T-helper 2 cell treated with Interferon-gamma antibody and Interleukin-4, amounts not matched to agents 5 μg/mL and 100 μg/mL, for 36 hours (primary cell): Measurements from ENCODE around the gene FAM114A1.

Experiments used
- DNase-seq: peaks from one replicate; pipeline ENCODE4 v3.0.0; 2021; ENCODE audit warnings: low spot score
- H3K27ac Mint-ChIP-seq: one replicate; pipeline ENCODE4 v1.8.0; 2021; ENCODE audit warnings: mild to moderate bottlenecking, mixed read lengths
- H3K27me3 Mint-ChIP-seq: one replicate; pipeline ENCODE4 v1.8.0; 2021; ENCODE audit warnings: low read depth, mixed read lengths
- H3K36me3 Mint-ChIP-seq: one replicate; pipeline ENCODE4 v1.8.0; 2021; ENCODE audit warnings: low read depth, mixed read lengths
- H3K4me1 Mint-ChIP-seq: one replicate; pipeline ENCODE4 v1.8.0; 2021; ENCODE audit warnings: low read depth, mixed read lengths
- H3K4me3 Mint-ChIP-seq: one replicate; pipeline ENCODE4 v1.8.0; 2022; ENCODE audit warnings: mild to moderate bottlenecking, moderate library complexity, mixed read lengths
- H3K9me3 Mint-ChIP-seq: one replicate; pipeline ENCODE4 v1.8.0; 2021; ENCODE audit warnings: mixed read lengths

Gene FAM114A1

DNA sequence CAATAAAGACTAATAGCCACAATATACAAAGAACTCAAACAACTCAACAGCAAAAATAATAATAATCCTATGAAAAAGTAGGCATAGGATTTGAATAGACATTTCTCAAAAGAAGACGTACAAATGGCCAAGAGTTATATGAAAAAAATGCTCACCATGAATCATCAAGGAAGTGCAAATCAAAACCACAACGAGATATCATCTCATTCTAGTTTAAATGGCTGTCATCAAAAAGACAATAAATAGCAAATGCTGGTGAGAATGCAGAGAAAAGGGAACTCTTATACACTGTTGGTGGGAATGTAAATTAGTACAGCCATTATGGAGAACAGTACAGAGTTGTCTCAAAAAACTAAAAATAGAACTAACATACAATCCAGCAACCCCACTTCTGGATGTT is 29.8 kb upstream of the FAM114A1 start:
- peaks cover 14% of the 10 kb centered on the region for H3K4me1 Mint-ChIP-seq
- H3K36me3 Mint-ChIP-seq, result peaks cover 4% of the 10 kb centered on the region
- DNase-seq, result no peak
- H3K9me3 Mint-ChIP-seq, result peaks cover 30% of the 10 kb centered on the region
- H3K27me3 Mint-ChIP-seq, result peaks cover 10% of the 10 kb centered on the region
- H3K27ac Mint-ChIP-seq, result no peak overlapping the region
- H3K4me3 Mint-ChIP-seq, result no peak overlapping the region

DNA sequence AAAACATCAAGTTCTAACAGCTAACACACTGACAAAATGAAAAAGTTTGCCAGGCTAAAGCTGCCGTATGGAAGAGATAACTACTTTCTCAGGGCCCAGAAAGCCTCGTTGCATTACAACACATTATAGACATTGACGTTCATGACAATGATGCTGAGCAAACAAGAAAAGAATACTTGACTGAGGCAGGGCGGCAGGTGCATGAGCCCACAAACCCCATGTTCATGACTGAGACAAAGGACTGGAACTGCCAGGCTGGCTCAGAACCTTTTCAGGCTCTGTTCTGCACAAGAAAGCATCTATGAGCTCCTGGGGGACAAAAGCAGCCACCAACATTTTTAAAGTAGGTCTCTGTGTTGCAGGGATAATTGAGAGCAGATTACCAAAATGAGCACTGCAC is 24.6 kb upstream of the FAM114A1 start:
- Mint-ChIP-seq H3K4me1 (peaks cover 9% of the 10 kb centered on the region), H3K27me3 (peaks cover 16% of the 10 kb centered on the region), H3K4me3 (no peak overlapping the region), H3K27ac (no peak overlapping the region), H3K9me3 (no peaks in the 10 kb centered on the region), H3K36me3 (no peaks in the 10 kb centered on the region)
- DNase-seq, result no peak

DNA sequence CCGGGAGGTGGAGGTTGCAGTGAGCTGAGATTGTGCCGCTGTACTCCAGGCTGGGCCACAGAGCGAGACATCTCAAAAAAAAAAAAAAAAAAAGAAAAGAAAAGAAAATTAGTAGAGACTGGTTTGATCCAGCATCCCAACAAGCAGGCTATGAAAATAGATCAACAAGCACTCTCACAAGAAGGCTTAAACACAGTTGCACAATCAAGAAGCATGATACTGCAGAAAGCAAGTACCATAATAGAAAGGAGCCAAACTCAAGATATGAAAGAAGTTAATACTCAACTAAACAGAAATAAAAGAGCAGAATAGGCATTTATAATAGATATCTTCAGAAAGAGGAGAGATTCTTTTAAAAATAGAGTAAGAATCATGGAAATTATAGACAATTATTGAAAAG is 21.6 kb upstream of the FAM114A1 start:
- Mint-ChIP-seq H3K27me3 (peaks cover 16% of the 10 kb centered on the region), H3K4me3 (no peak overlapping the region), H3K9me3 (peaks cover 15% of the 10 kb centered on the region), H3K27ac (no peak overlapping the region), H3K36me3 (no peaks in the 10 kb centered on the region), H3K4me1 (peaks cover 3% of the 10 kb centered on the region)
- DNase-seq, result no peak

DNA sequence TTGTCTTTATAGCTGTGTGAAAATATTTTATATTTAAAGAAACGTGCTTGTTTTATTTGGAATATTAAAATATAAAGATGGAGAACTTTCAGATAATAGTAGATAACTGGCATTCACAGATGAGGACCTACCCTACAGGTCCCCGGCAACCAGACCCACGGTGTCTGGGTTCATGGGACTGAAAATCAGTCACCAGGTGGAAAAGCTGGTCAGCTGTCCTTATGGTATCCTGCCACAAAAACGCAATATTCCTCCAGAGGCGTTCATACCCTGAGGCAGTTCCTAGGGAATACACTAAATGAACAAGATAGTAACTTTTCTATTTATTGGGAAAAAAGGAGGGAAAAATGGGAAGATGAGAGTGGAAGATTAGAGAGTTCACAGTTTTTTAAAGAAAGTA is 12.1 kb upstream of the FAM114A1 start:
- no peak for DNase-seq
- Mint-ChIP-seq H3K27ac (peak overlapping the region; percentile 87), H3K9me3 (peaks cover 1% of the 10 kb centered on the region), H3K4me3 (peak overlapping the region; percentile 84), H3K36me3 (no peaks in the 10 kb centered on the region), H3K4me1 (peaks cover 28% of the 10 kb centered on the region), H3K27me3 (peaks cover 5% of the 10 kb centered on the region)

DNA sequence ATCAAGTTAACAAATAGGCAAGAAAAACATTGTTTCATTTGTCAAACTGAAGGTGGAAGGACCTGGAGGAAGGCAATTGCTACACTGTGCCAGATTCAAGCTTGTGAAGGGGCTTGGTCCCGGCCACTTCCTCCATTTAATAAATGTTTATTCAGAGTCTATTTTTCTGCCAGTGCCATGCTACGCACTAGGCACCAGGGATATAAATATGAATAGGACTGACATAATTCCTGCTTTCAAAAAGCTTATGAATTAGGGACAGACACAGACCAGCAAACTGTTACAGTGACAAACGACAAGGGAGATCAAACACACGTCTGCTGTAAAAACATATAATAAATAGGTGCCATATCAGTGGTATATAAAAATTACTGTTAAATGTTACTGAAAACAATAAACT is 11.6 kb upstream of the FAM114A1 start:
- H3K4me1 Mint-ChIP-seq, result peaks cover 28% of the 10 kb centered on the region
- H3K9me3 Mint-ChIP-seq, result no peaks in the 10 kb centered on the region
- no peak for DNase-seq
- H3K36me3 Mint-ChIP-seq, result no peaks in the 10 kb centered on the region
- peaks cover 3% of the 10 kb centered on the region for H3K27me3 Mint-ChIP-seq
- H3K4me3 Mint-ChIP-seq, result peak overlapping the region; percentile 84
- peak overlapping the region; percentile 87 for H3K27ac Mint-ChIP-seq

DNA sequence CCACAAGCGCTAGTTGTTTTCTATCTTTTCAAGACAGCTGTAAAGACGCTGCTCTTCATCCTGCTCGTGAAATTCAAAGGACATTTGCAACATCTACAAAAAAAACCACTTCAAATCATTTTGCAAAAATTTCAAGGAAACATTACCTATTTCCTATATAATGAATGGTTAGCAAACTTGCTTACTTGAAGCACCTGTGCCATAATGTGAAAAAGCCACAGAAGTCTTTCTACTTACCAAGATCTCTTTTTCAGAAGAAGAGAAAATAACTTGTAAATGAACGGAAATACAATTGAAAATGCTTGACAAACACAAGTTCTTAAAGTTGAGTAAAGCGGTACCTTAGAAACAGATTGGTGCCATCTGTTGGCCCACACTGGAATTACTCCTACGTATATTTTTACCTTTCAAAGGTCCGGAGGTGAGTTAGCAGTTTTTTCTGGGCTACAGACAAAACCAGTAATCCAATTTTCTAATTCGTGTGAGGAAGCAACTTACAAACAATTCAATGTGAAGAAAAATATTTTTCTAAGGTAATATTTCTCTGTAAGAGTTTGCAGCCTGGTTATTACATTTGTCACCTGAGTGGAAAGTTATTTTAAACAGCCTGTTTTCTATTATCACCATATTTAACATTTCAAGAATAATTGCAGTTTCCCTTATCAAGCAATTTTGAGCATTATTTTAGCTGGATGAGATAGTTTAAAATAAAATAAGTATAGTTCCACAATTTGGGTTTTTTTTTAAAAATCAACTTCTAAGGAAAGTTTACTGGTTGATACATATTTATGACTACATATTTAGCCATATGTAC is 10.9 kb upstream of the FAM114A1 start, which contains the start of gene TLR6:
TSS of gene TLR6 (minus strand) at position 294 of the 814 bp plus-strand sequence. CDS start 27,344 bp downstream, outside the sequence.
- H3K27ac Mint-ChIP-seq, result peak within 1 kb of the TSS; percentile 87
- H3K27me3 Mint-ChIP-seq, result no peaks in the 10 kb centered on the region
- no peaks in the 10 kb centered on the region for H3K9me3 Mint-ChIP-seq
- peak within 1 kb of the TSS; percentile 84 for H3K4me3 Mint-ChIP-seq
- no peaks in the 10 kb centered on the region for H3K36me3 Mint-ChIP-seq
- peak; percentile 32 for DNase-seq
- H3K4me1 Mint-ChIP-seq, result peaks cover 28% of the 10 kb centered on the region

DNA sequence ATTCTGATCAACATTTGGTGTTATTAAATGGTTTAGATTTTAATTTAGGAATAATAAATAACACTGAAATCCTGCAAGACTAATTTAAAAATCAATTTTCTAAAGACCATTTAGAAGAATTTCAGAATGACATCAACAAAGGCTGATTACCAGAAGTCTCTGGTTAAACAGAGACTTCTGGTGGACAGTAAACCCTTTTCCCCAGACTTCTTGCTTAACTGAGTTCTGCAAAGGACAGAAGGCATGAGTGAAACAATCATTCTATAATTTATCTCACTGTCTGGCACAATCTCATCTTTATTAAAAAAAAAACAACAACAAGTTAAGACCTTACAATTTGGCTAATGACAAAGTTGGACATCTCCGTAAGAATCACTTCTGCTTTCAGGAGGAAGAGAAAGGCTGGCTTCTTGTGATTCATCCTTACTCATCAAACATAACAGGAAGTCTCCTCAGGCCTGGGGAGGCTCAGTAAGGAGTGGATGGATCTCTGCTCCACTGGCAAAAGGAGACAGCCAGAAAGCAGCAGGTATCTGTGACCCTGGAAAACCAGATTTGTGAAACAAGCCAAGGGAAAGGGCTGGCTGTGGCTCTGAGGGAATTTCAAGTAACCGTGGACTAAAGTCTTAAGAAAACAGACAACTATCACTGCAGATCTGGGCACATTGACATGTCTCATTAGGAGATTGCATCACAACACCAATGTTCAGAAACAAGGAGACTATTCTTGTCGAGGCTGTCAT is 10.1 kb upstream of the FAM114A1 start:
- H3K27ac Mint-ChIP-seq, result peak overlapping the region; percentile 70
- H3K27me3 Mint-ChIP-seq, result no peaks in the 10 kb centered on the region
- peaks cover 28% of the 10 kb centered on the region for H3K4me1 Mint-ChIP-seq
- H3K9me3 Mint-ChIP-seq, result no peaks in the 10 kb centered on the region
- peak overlapping the region; percentile 49 for H3K4me3 Mint-ChIP-seq
- no peaks in the 10 kb centered on the region for H3K36me3 Mint-ChIP-seq
- peak; percentile 27 for DNase-seq

DNA sequence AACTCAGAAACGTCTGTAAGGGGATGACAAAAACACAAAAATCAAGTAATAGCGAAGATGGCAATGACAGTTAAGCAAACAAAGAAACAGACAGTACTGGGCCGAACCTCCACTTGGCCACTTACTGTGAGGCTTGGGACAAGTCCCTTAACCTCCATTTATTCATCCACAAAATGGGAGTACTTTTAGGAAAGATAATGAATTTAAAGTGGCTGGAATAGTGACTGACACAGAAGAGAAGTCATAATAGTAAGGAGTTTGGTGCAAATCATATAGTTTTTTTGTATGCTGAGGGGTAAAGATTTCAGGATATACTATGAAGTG is 9.5 kb upstream of the FAM114A1 start:
- Mint-ChIP-seq H3K36me3 (no peaks in the 10 kb centered on the region), H3K9me3 (no peaks in the 10 kb centered on the region), H3K4me1 (peaks cover 28% of the 10 kb centered on the region), H3K4me3 (peak overlapping the region; percentile 49), H3K27me3 (peaks cover 3% of the 10 kb centered on the region), H3K27ac (peak overlapping the region; percentile 70)
- no peak for DNase-seq

DNA sequence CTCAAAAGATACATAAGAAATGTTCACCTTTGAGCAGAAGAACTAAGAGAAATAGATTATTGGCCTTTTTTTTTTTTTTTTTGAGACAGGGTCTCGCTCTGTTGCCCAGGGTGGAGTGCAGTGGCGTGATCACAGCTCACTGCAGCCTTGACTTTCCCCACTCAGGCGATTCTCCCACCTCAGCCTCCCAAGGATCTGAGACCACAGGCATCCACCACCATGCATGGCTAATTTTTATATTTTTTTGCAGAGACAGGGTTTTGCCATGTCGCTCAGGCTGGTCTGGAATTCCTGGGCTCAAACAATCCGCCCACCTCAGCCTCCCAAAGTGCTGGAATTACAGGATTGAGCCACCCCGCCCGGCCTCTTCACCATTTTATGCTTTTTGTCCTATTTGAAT is 8.1 kb upstream of the FAM114A1 start:
- Mint-ChIP-seq H3K4me1 (peaks cover 28% of the 10 kb centered on the region), H3K27ac (no peak overlapping the region), H3K36me3 (no peaks in the 10 kb centered on the region), H3K27me3 (peaks cover 14% of the 10 kb centered on the region), H3K9me3 (no peaks in the 10 kb centered on the region), H3K4me3 (no peak overlapping the region)
- no peak for DNase-seq

DNA sequence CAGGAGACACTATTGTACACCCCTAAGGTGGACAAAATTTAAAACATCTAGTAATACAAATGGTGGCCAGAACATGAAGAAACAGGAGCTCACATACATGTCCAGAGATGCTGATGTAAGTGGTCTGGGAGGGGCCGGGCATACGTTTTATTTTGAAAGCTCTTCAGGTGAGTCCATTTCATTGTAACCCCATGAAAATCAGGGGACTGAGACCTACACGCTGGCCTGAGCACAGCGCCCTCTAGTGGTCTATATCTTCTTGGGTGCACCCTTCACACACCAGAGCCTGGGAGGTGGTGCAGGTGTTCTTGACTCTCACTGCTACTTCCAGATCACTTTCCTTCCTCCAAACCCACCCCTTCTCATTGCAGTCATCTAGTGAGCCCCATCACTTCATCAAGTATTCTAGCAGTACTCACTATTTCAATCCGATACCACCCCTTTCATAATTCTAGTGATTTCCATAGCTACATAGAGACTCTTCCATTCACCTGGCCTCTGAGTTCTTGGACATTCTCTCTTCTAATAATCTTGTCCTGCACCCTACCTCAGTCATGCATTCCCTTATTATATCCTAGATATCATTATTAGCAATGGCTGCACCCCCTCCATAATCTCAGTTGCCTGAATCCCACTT is 6.7 kb upstream of the FAM114A1 start:
- Mint-ChIP-seq H3K36me3 (no peaks in the 10 kb centered on the region), H3K4me1 (peaks cover 27% of the 10 kb centered on the region), H3K27me3 (peaks cover 21% of the 10 kb centered on the region), H3K4me3 (no peak overlapping the region), H3K9me3 (no peaks in the 10 kb centered on the region), H3K27ac (no peak overlapping the region)
- peak; percentile 47 for DNase-seq

DNA sequence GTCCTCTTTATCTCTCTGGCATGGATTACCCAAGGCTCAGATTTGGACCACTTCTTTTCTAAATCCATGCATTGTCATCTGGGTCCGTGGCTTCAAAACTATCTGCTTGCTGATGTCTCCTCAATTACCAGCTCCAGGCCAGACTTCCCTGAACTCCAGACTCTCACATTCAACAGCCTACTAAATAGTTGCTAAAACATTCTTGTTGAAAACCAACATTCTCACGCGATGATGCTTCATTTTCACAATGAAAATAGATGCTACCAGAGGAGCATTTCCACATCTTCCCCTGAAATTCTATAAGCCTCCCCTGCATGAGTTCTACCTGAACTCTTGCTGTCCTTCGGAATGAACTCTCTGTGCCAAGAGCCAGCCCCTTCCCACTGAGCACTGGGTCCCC is 5.8 kb upstream of the FAM114A1 start:
- Mint-ChIP-seq H3K9me3 (no peaks in the 10 kb centered on the region), H3K27me3 (peaks cover 21% of the 10 kb centered on the region), H3K4me1 (peaks cover 19% of the 10 kb centered on the region), H3K36me3 (no peaks in the 10 kb centered on the region), H3K27ac (no peak overlapping the region), H3K4me3 (no peak overlapping the region)
- no peak for DNase-seq

DNA sequence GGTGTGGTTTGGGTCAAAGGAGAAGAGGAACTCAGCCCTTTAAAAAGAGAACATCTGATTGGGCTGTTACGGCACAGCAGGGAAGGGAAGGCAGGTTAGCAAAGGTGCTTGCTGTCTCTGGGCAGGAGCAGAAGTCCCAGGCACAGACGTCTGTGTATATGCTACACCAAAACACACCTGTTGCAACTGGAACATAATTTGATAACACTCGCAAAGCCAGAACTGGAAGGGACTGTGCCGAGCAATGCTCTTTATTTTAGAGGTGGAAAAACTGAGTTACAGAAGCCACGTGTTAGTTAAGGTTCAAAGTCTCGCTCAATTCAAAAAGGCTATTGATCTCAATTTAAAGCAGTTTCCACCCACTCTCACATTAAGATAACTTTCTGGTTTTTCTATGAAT is 2.2 kb upstream of the FAM114A1 start:
- no peak overlapping the region for H3K27ac Mint-ChIP-seq

DNA sequence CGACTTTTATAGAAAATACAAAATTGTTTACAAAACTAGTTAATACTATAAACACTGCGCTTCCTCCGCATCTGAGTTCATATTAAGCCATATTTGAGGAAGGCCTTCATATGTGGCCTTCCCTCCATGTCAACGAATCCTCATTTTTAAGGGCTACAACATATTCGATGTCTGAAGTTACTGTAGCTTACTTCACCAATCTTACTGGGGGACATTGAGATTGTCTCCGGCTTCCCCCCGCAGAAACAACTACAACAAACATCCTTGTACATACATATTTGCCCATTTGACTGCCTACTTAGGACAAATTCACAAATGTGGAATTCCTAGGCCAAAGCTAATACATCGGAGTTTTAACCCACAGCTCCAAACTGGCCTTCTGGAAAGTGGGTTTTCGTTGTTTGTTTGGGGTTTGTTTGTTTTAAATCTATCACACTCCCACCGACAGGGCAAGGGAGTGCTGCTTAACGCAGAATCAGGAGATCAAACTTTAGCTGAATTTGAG is 581 bp upstream of the FAM114A1 start:
- H3K27me3 Mint-ChIP-seq, result peaks cover 48% of the 10 kb centered on the region
- no peaks in the 10 kb centered on the region for H3K36me3 Mint-ChIP-seq
- no peak overlapping the region for H3K27ac Mint-ChIP-seq
- peaks cover 10% of the 10 kb centered on the region for H3K4me1 Mint-ChIP-seq
- no peaks in the 10 kb centered on the region for H3K9me3 Mint-ChIP-seq
- DNase-seq, result no peak
- peak overlapping the region; percentile 76 for H3K4me3 Mint-ChIP-seq

More for the DNA sequence above, 2.2 kb upstream of the FAM114A1 start:
- H3K4me1 Mint-ChIP-seq, result peaks cover 10% of the 10 kb centered on the region
- H3K27me3 Mint-ChIP-seq, result peaks cover 45% of the 10 kb centered on the region
- H3K4me3 Mint-ChIP-seq, result no peak overlapping the region
- H3K36me3 Mint-ChIP-seq, result no peaks in the 10 kb centered on the region
- H3K9me3 Mint-ChIP-seq, result no peaks in the 10 kb centered on the region
- DNase-seq, result no peak
